ENCODE data around the gene SPN.
"Not testable (repeated sequence)": the region's sequence is repeated elsewhere in the genome, so short reads cannot be mapped to it uniquely, and the experiment has no call there.

SPN gene

GRCh38 chr16:29662729-29663015 is 375 bp upstream of the SPN start:
- no peak for TF ChIP-seq CTCF (IDR thresholded peaks at IDR 0.05)
- H3K4me1 ChIP-seq: peaks cover 0 to 7% (median 3%) of the 10 kb centered on the region in 4 donors
- no peaks in the 10 kb centered on the region for H3K9me3 ChIP-seq
- peaks cover 0 to 42% of the 10 kb centered on the region in 2 donors for H3K27me3 ChIP-seq
- no peaks in the 10 kb centered on the region for H3K36me3 ChIP-seq
- no peak overlapping the region for H3K4me3 ChIP-seq
- intact Hi-C loops (cut with DNase I; ENCODE audit: low total_unique reads): no loop called here
- no peak overlapping the region for H3K27ac ChIP-seq
- no peak for DNase-seq

GRCh38 chr16:29663807-29664090 is 702 bp downstream of the SPN start:
- Histone ChIP-seq H3K36me3 (no peaks in the 10 kb centered on the region), H3K4me1 (peaks cover 0 to 7% (median 3%) of the 10 kb centered on the region in 4 donors), H3K9me3 (no peaks in the 10 kb centered on the region), H3K27ac (no peak overlapping the region), H3K4me3 (peak overlapping the region in 1 of 2 donors; percentile 11), H3K27me3 (peaks cover 0 to 42% of the 10 kb centered on the region in 2 donors)
- intact Hi-C loops (cut with DNase I; ENCODE audit: low total_unique reads): no loop called here
- DNase-seq: no peak
- no peak for TF ChIP-seq CTCF (IDR thresholded peaks at IDR 0.05)

GRCh38 chr16:29664091-29664921 is 1.3 kb downstream of the SPN start:
- no peak for DNase-seq
- no peak overlapping the region for H3K27ac ChIP-seq

GRCh38 chr16:29665294-29666077 is 2.4 kb downstream of the SPN start:
- no peak for TF ChIP-seq CTCF (IDR thresholded peaks at IDR 0.05)
- H3K27me3 ChIP-seq: peaks cover 0 to 42% of the 10 kb centered on the region in 2 donors
- intact Hi-C loops (cut with DNase I; ENCODE audit: low total_unique reads): no loop called here
- no peak overlapping the region for H3K27ac ChIP-seq
- no peak overlapping the region for H3K4me3 ChIP-seq
- H3K4me1 ChIP-seq: peaks cover 0 to 7% (median 3%) of the 10 kb centered on the region in 4 donors
- no peaks in the 10 kb centered on the region for H3K36me3 ChIP-seq
- no peaks in the 10 kb centered on the region for H3K9me3 ChIP-seq
- no peak for DNase-seq

More at GRCh38 chr16:29664091-29664921, 1.3 kb downstream of the SPN start:
- Histone ChIP-seq H3K4me1 (peaks cover 0 to 7% (median 3%) of the 10 kb centered on the region in 4 donors), H3K9me3 (no peaks in the 10 kb centered on the region), H3K4me3 (peak overlapping the region in 1 of 2 donors; percentile 3), H3K36me3 (no peaks in the 10 kb centered on the region), H3K27me3 (peaks cover 0 to 42% of the 10 kb centered on the region in 2 donors)
- TF ChIP-seq CTCF (IDR thresholded peaks at IDR 0.05): no peak
- intact Hi-C loops (cut with DNase I; ENCODE audit: low total_unique reads): no loop called here

GRCh38 chr16:29667322-29667610 is 4.2 kb downstream of the SPN start:
- H3K9me3 ChIP-seq; H3K36me3 ChIP-seq; H3K4me1 ChIP-seq; H3K4me3 ChIP-seq; DNase-seq; intact Hi-C loops (cut with DNase I; ENCODE audit: low total_unique reads); H3K27ac ChIP-seq: not testable (repeated sequence)
- H3K27me3 ChIP-seq: peaks cover 0 to 42% of the 10 kb centered on the region in 2 donors

GRCh38 chr16:29667755-29668154 is 4.7 kb downstream of the SPN start:
- TF ChIP-seq CTCF (IDR thresholded peaks at IDR 0.05): no peak
- no peak for DNase-seq
- Histone ChIP-seq H3K4me3 (no peak overlapping the region), H3K27me3 (peaks cover 0 to 39% of the 10 kb centered on the region in 2 donors), H3K4me1 (peaks cover 0 to 7% (median 3%) of the 10 kb centered on the region in 4 donors), H3K9me3 (no peaks in the 10 kb centered on the region), H3K27ac (no peak overlapping the region), H3K36me3 (no peaks in the 10 kb centered on the region)
- intact Hi-C loops (cut with DNase I; ENCODE audit: low total_unique reads): no loop called here
